ENCODE data around the gene RNF151. TPM values are rescaled to one million over a fixed set of nuclear protein-coding genes. Genes with fewer than 3 reads are reported as not detected.

The RNF151 gene
- total and polyA plus RNA-seq, 8 donors: 0.17 TPM; not detected in 7

DNA sequence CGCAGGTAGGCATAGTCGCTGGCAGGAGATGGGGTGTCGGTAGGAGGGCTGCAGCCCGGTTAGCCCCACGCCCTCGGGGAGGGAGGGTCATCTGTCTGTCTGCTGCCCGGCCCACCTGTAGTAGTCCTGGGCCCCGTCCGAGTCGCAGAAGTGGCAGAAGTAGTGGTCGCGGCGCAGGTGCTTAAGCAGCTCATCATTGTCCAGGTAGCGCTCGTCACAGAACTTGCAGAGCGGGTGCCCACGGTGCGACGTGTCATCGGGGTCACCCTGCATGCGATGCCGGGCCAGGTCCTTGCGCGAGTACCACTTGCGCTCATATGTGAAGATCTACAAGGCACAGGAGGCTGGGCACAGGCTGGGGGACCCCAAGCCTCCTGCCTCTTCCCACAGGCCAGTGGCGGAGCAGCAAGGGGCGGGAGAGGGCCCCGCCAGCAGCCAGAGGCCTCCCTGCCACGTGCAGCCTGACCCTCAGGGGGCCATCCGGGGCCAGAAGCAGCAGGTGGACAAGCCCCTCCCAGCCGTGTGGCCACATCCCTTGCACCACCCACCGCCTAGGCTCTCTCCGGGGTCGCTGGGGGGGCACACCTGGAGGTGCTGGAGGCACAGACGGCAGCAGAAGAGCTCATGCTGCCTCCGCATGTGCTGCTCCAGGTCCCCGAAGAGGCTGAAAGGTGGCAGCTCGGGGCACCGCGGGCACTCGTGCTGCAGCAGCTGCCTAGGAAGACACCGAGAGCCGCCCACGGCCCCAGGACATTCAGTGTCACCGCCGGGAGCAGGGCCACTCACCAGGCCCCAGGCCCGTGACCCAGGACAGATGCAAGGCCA lies 36.0 kb downstream of the RNF151 start:
- Histone ChIP-seq H3K36me3 (peaks cover 0 to 59% of the 10 kb centered on the region in 2 donors), H3K4me3 (no peak overlapping the region), H3K9me3 (no peaks in the 10 kb centered on the region), H3K27me3 (no peaks in the 10 kb centered on the region), H3K27ac (no peak overlapping the region), H3K4me1 (peaks cover 19 to 43% of the 10 kb centered on the region in 2 donors)
- TF ChIP-seq, protein P1, sequence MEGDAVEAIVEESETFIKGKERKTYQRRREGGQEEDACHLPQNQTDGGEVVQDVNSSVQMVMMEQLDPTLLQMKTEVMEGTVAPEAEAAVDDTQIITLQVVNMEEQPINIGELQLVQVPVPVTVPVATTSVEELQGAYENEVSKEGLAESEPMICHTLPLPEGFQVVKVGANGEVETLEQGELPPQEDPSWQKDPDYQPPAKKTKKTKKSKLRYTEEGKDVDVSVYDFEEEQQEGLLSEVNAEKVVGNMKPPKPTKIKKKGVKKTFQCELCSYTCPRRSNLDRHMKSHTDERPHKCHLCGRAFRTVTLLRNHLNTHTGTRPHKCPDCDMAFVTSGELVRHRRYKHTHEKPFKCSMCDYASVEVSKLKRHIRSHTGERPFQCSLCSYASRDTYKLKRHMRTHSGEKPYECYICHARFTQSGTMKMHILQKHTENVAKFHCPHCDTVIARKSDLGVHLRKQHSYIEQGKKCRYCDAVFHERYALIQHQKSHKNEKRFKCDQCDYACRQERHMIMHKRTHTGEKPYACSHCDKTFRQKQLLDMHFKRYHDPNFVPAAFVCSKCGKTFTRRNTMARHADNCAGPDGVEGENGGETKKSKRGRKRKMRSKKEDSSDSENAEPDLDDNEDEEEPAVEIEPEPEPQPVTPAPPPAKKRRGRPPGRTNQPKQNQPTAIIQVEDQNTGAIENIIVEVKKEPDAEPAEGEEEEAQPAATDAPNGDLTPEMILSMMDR (IDR thresholded peaks at IDR 0.05): no peak
- intact Hi-C loops (cut with DNase I): no loop called here
- ATAC-seq (no peak), DNase-seq (peak in 1 of 4 donors; percentile 71)

GRCh38 chr16:2003231-2003826 lies 36.7 kb downstream of the RNF151 start:
- H3K4me3 ChIP-seq: no peak overlapping the region

DNA sequence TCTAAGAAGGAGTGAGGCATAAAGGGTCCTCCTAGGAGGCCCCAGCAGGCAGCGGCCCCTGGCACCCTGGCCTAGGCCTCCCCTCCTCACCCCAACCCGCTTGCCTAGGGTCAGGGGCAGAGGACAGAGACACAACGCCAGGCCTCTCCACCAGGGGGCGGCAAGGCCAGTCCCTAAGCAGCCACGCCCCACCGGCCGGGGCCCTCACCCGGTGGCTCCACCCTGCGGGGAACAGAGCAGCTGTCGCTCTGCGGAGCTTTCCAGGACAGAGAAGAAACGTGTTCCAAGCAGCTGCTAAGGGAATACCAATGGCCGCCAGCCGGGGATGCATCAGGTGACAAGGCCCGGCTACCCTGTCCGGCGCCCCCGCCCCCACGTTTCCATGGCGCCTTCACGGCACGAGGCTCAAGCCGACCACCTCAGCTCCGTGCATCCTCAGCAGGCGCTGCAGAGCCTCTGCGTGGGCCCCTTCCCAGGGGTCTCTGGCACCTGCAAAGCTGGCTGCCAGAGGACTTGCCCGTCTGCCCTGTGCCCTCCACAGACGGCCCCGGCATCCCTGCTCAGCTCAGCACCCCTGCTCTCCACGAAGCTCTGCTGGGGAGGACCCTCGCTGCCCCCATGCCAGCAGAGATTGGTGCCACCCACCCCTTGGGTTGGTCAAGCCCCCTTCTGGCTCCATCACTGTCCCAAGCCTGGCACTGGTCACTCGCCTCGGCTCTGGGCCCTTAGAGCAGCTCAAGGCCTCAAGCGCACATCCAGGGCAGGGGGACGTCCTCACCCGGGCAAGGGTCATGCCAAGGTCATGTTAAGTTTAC lies 37.4 kb downstream of the RNF151 start:
- H3K4me3 ChIP-seq: no peak overlapping the region
- TF ChIP-seq, protein P1 (IDR thresholded peaks at IDR 0.05): peak; percentile 85 to 93
- no peaks in the 10 kb centered on the region for H3K9me3 ChIP-seq
- intact Hi-C loops (cut with DNase I): no loop called here
- peak; percentile 93 for ATAC-seq
- H3K27me3 ChIP-seq: no peaks in the 10 kb centered on the region
- peaks cover 0 to 45% of the 10 kb centered on the region in 2 donors for H3K36me3 ChIP-seq
- peak in 3 of 4 donors; percentile 87 to 97 (median 91) for DNase-seq
- peaks cover 32 to 58% of the 10 kb centered on the region in 2 donors for H3K4me1 ChIP-seq
- H3K27ac ChIP-seq: no peak overlapping the region

More at GRCh38 chr16:2003231-2003826, 36.7 kb downstream of the RNF151 start:
- Histone ChIP-seq H3K27me3 (no peaks in the 10 kb centered on the region), H3K27ac (no peak overlapping the region), H3K9me3 (no peaks in the 10 kb centered on the region), H3K4me1 (peaks cover 27 to 51% of the 10 kb centered on the region in 2 donors), H3K36me3 (peaks cover 0 to 52% of the 10 kb centered on the region in 2 donors)
- ATAC-seq (no peak), DNase-seq (no peak)
- intact Hi-C loops (cut with DNase I): no loop called here
- TF ChIP-seq, protein P1 (IDR thresholded peaks at IDR 0.05): no peak

DNA sequence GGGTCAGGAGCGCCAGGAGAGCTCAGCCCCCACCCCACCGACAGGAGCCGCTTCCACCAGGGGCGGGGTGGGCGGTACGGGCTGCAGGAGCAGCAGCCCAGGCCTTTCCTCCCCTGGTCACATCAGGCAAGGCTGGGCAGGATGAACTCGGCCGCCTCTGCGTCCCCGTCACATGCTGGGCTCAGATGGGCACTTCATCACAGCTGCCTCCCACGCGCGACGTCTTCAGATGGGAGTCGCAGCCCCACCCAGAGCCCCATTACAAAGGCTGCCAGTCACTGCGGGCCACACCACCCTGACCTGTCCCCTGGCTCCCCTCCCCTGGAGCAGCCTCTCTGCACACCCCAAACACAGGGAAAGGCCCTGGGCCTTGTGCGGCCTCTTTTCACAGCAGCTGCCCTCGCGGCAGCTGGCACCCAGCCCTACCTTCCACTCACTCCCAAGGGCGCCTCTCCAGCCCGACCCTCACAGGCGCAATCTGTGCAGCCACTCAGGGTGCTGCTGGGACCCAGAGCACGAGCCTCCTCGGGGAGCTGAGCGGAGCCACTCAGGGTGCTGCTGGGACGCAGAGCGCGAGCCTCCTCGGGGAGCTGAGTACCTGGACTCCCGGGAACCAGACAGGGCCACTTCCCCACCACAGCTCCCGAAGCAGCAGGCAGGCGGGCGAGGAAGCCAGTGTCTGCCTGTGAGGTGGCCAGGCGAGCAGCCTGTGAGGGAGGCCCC lies 38.3 kb downstream of the RNF151 start:
- Histone ChIP-seq H3K9me3 (no peaks in the 10 kb centered on the region), H3K36me3 (peaks cover 0 to 36% of the 10 kb centered on the region in 2 donors), H3K4me3 (no peak overlapping the region), H3K27ac (no peak overlapping the region), H3K4me1 (peaks cover 32 to 59% of the 10 kb centered on the region in 2 donors), H3K27me3 (no peaks in the 10 kb centered on the region)
- intact Hi-C loops (cut with DNase I): no loop called here
- ATAC-seq: no peak
- TF ChIP-seq, protein P1 (IDR thresholded peaks at IDR 0.05): no peak
- DNase-seq: no peak
